Measurements from ENCODE around the gene PSMA7. TPM values are rescaled to one million over a fixed set of nuclear protein-coding genes. Genes with fewer than 3 reads are reported as not detected.

The PSMA7 gene
- 163 TPM for polyA plus RNA-seq
- long read RNA-seq, donor 1, transcript PSMA7-203 (7 exons, 996 nt): major isoform, 67 of 99 reads
- long read RNA-seq, donor 1, partial matches to known transcripts: 30 of 99 reads
- long read RNA-seq, donor 1, other reads (novel, unspliced or antisense): 0 of 99 reads
- long read RNA-seq, donor 2, transcript PSMA7-203 (7 exons, 996 nt): major isoform, 176 of 239 reads
- long read RNA-seq, donor 2, transcript PSMA7-206 (4 exons, 548 nt): minor isoform, 7 of 239 reads
- long read RNA-seq, donor 2, partial matches to known transcripts: 53 of 239 reads
- long read RNA-seq, donor 2, other reads (novel, unspliced or antisense): 0 of 239 reads
- long read RNA-seq, donor 3, transcript PSMA7-203 (7 exons, 996 nt): major isoform, 184 of 502 reads
- long read RNA-seq, donor 3, transcript PSMA7-206 (4 exons, 548 nt): minor isoform, 15 of 502 reads
- long read RNA-seq, donor 3, partial matches to known transcripts: 235 of 502 reads
- long read RNA-seq, donor 3, other reads (novel, unspliced or antisense): 66 of 502 reads
- long read RNA-seq, donor 4, transcript PSMA7-203 (7 exons, 996 nt): major isoform, 18 of 18 reads
- long read RNA-seq, donor 4, partial matches to known transcripts: 0 of 18 reads
- long read RNA-seq, donor 4, other reads (novel, unspliced or antisense): 0 of 18 reads
- long read RNA-seq, donor 5, transcript PSMA7-203 (7 exons, 996 nt): major isoform, 79 of 81 reads
- long read RNA-seq, donor 5, partial matches to known transcripts: 0 of 81 reads
- long read RNA-seq, donor 5, other reads (novel, unspliced or antisense): 0 of 81 reads
- long read RNA-seq, donor 6, transcript PSMA7-203 (7 exons, 996 nt): major isoform, 149 of 236 reads
- long read RNA-seq, donor 6, transcript PSMA7-206 (4 exons, 548 nt): minor isoform, 12 of 236 reads
- long read RNA-seq, donor 6, partial matches to known transcripts: 72 of 236 reads
- long read RNA-seq, donor 6, other reads (novel, unspliced or antisense): 0 of 236 reads
- long read RNA-seq, donor 7, transcript PSMA7-203 (7 exons, 996 nt): major isoform, 63 of 75 reads
- long read RNA-seq, donor 7, transcript PSMA7-201 (3 exons, 925 nt): minor isoform, 6 of 75 reads
- long read RNA-seq, donor 7, partial matches to known transcripts: 5 of 75 reads
- long read RNA-seq, donor 7, other reads (novel, unspliced or antisense): 0 of 75 reads
- long read RNA-seq, donor 8, transcript PSMA7-203 (7 exons, 996 nt): major isoform, 189 of 281 reads
- long read RNA-seq, donor 8, transcript PSMA7-206 (4 exons, 548 nt): minor isoform, 7 of 281 reads
- long read RNA-seq, donor 8, partial matches to known transcripts: 82 of 281 reads
- long read RNA-seq, donor 8, other reads (novel, unspliced or antisense): 0 of 281 reads
- long read RNA-seq, donor 9, transcript PSMA7-203 (7 exons, 996 nt): major isoform, 145 of 185 reads
- long read RNA-seq, donor 9, transcript PSMA7-201 (3 exons, 925 nt): minor isoform, 6 of 185 reads
- long read RNA-seq, donor 9, transcript PSMA7-206 (4 exons, 548 nt): minor isoform, 9 of 185 reads
- long read RNA-seq, donor 9, partial matches to known transcripts: 24 of 185 reads
- long read RNA-seq, donor 9, other reads (novel, unspliced or antisense): 0 of 185 reads
- long read RNA-seq, donor 10, transcript PSMA7-206 (4 exons, 548 nt): minor isoform, 9 of 184 reads
- long read RNA-seq, donor 10, transcript PSMA7-203 (7 exons, 996 nt): major isoform, 158 of 184 reads
- long read RNA-seq, donor 10, partial matches to known transcripts: 16 of 184 reads
- long read RNA-seq, donor 10, other reads (novel, unspliced or antisense): 0 of 184 reads
- long read RNA-seq, donor 11, transcript PSMA7-203 (7 exons, 996 nt): major isoform, 100 of 138 reads
- long read RNA-seq, donor 11, partial matches to known transcripts: 31 of 138 reads
- long read RNA-seq, donor 11, other reads (novel, unspliced or antisense): 0 of 138 reads

DNA sequence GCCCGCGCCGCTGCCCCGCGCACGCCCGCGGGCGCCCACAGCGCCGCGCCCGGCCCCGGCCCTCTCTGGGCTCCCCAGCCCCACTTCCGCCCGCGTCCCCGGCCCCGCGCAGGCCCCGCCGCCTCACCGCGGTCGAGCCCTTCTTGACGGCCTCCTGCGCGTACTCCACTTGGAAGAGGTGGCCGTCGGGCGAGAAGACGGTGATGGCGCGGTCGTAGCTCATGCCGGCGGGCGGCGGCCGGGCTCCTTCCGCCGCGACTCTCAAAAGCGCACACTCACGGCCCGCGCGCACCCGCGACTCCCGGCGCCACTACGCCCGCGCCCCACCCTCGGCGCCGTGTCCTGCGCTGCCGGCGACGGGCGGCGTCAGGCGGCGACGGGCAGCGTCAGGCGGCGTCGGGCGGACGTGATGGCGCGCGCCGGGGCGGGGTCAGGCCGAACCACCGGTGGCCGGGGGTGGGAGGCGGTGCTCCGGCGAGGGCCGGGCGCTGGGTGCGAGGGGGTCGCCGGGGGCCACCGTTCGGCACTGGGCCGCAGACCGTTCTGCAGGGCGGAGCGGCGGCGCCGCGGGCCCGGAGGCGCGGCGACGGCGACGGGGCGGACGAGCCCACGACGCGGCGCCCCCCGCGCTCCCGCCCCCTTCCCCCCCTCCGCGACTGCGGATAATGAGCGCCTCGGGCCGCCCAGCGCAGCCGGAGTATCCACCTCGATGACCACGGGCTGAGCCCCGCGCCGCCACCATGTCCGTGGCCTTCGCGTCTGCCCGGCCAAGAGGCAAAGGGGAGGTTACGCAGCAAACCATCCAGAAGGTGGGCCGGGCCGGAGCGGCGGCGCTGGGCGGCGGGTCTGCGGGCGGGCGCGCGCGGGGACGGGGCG, at the start of gene PSMA7, which contains the start of gene SS18L1:
PSMA7 (minus strand) TSS at position 314 of the 876 bp plus-strand sequence; CDS start at position 223, 91 bp downstream.
SS18L1 (plus strand) TSS at position 689 of the 876 bp plus-strand sequence; CDS start at position 741, 52 bp downstream.
- Histone ChIP-seq H3K9me3 (ENCODE audit: control insufficient read depth, low read depth, low read length) (no peaks in the 10 kb centered on the region), H3K4me3 (ENCODE audit: low read length) (peak within 1 kb of the TSS; percentile 78), H3K27ac (ENCODE audit: low read length) (peak within 1 kb of the TSS; percentile 66), H3K36me3 (ENCODE audit: control insufficient read depth, insufficient read depth, low read length) (peaks cover 30% of the 10 kb centered on the region), H3K4me1 (ENCODE audit: control insufficient read depth, insufficient read depth, low read length) (peaks cover 17% of the 10 kb centered on the region), H3K27me3 (ENCODE audit: control insufficient read depth, insufficient read depth, low read length) (no peaks in the 10 kb centered on the region)
- WGBS (ENCODE audit: insufficient coverage, low lambda C conversion rate): no CpG with 5 or more reads among the region's 148 CpGs
- DNase-seq: peak; percentile 83 to 92

DNA sequence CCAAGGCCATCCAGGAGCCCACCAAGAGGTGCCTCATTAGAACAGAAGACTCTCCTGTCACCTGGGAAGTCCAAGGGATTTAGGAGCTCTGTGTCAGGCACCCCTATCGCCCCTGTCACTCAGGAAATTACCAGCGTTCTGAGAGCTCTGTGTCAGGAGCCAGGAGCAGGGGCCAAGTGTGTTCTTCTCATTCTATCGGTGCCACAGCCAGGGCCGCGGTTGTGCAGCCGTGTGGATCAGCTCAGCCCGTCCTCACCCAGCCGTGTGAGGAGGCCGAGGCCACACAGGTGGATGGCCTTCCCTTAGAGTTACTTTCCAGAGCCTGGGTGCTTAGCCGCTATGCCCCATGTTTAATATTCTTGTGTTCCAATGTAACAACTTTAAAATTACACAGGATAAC, 49.4 kb upstream of the PSMA7 start:
- no CpG with 5 or more reads among the region's 10 CpGs for WGBS (ENCODE audit: insufficient coverage, low lambda C conversion rate)
- H3K4me3 ChIP-seq (ENCODE audit: low read length): no peak overlapping the region
- peaks cover 35% of the 10 kb centered on the region for H3K36me3 ChIP-seq (ENCODE audit: control insufficient read depth, insufficient read depth, low read length)
- H3K27me3 ChIP-seq (ENCODE audit: control insufficient read depth, insufficient read depth, low read length): no peaks in the 10 kb centered on the region
- H3K4me1 ChIP-seq (ENCODE audit: control insufficient read depth, insufficient read depth, low read length): no peaks in the 10 kb centered on the region
- no peak overlapping the region for H3K27ac ChIP-seq (ENCODE audit: low read length)
- no peak for DNase-seq
- H3K9me3 ChIP-seq (ENCODE audit: control insufficient read depth, low read depth, low read length): no peaks in the 10 kb centered on the region

DNA sequence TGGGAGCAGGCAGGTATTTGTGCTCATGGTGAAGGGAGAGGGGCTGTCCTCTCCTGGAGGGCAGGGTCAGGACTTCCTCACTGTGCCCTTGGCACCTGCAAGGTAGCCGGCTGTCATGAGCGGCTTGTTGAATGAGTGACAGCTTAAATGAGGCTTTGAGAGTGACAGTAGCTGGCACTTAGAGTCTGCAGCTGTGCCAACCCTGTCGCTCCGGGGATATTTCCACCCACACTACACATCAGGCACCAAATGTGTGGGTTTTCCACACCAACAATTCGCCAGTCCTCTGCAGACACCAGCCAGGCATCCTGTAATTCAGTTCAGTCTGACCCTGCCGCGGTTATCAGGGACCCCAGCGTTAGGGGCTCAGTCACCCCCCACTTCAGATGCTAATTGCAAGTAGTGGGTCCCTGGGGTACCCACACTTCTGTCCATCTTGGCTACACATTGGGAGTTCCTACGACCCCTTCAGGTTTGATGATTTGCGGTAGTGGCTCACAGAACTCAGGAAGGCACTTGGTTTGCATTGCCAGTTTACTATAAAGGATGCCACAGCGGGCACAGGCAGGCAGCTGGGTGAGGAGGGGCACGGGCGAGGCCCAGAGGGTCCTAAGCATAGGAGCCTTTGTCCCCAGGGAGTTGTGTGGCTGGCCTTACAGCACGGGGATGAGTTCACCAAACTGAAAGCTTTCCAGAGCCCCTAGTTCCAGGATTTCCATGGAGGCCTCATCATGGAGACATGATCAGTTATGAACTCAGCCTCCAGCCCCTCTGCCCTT, 48.8 kb upstream of the PSMA7 start:
- no CpG with 5 or more reads among the region's 14 CpGs for WGBS (ENCODE audit: insufficient coverage, low lambda C conversion rate)
- H3K36me3 ChIP-seq (ENCODE audit: control insufficient read depth, insufficient read depth, low read length): peaks cover 30% of the 10 kb centered on the region
- DNase-seq: no peak

DNA sequence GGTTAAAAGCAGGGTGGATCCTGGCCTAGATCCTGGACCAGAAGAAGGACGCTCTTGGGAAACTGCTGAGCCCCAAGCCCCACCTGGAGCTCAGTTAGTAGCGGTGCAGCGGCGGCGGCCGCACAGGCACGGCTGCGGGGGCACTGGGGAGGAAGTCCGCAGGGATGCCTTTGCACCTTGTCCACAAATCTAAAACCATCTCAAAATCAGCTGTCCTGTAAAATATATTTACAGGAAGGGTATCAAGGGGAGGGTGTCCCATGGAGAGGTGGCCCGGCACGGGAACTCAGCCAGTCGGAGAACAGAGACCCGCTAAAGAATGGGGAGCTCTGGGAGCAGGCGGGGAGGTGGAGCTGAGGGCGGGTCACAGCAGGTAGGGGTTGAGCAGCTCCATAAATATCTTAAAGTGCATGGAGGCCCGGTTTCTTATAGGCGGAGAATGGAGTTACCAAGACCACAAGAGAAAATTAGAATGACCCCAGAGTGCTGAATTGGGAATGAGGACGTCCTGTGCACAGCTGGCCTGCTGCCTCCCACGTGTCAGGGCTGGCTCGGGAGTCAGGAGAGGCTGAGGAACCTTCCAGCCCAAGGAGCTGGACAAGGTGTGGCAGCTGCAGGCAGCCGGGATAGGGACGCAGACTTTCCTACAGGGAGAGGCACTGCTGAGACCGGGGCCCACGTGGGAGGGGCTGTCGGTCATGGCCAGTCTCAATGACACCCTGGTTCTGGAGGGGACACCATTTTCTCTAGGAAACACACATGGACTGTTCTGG, 47.6 kb upstream of the PSMA7 start:
- WGBS (ENCODE audit: insufficient coverage, low lambda C conversion rate): 92% methylated on average over 2 of the region's 25 CpGs
- no peaks in the 10 kb centered on the region for H3K27me3 ChIP-seq (ENCODE audit: control insufficient read depth, insufficient read depth, low read length)
- no peaks in the 10 kb centered on the region for H3K4me1 ChIP-seq (ENCODE audit: control insufficient read depth, insufficient read depth, low read length)
- H3K36me3 ChIP-seq (ENCODE audit: control insufficient read depth, insufficient read depth, low read length): peaks cover 26% of the 10 kb centered on the region
- no peak for DNase-seq
- no peaks in the 10 kb centered on the region for H3K9me3 ChIP-seq (ENCODE audit: control insufficient read depth, low read depth, low read length)
- no peak overlapping the region for H3K27ac ChIP-seq (ENCODE audit: low read length)
- H3K4me3 ChIP-seq (ENCODE audit: low read length): no peak overlapping the region

More for the DNA sequence above, 48.8 kb upstream of the PSMA7 start:
- Histone ChIP-seq H3K4me1 (ENCODE audit: control insufficient read depth, insufficient read depth, low read length) (no peaks in the 10 kb centered on the region), H3K27me3 (ENCODE audit: control insufficient read depth, insufficient read depth, low read length) (no peaks in the 10 kb centered on the region), H3K27ac (ENCODE audit: low read length) (no peak overlapping the region), H3K4me3 (ENCODE audit: low read length) (no peak overlapping the region), H3K9me3 (ENCODE audit: control insufficient read depth, low read depth, low read length) (no peaks in the 10 kb centered on the region)

DNA sequence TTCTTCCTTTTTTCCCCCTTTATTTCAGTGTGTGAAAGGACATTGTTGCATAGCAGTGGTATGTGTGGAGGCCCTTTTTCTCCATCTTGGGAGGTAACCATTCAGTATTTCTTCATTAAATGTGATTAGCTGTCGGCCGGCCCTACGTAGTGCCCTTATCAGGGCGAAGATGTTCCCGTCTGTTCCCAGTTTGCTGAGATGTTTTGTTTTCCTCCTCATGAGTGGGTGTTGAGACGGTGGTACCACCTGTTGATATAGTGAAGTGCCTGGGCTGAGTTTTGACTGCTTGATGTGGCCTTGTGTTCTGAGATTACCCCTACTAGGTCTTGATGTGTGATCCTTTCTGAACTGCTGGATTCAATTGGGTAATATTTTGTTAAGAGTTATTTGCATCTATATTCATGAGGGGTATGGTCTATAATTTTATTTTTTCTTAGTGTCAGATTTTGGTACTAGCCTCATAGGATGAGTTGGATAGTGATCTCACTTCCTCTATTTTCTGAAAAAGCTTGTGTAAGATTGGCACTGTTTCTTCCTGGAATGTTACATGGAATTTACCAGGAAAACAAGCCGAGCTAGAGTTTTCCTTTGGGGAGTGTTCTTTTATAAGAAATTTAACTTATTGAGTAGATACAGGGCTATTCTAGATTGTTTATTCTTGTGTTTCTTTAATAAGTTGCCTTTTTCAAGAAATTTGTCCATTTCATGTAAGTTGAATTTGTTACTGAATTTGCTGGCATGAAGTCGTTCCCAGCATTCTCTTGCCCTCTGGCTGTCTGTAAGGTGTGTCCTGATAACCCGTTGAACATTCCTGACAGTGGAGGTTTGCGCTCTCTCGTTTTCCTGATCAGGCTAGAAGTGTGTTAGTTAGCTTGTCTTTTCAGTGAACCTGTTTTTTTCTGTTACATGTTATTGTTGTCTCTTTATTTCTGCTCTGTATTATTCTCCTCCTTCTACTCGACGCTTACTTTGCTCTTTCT, 44.0 kb upstream of the PSMA7 start:
- H3K4me1 ChIP-seq (ENCODE audit: control insufficient read depth, insufficient read depth, low read length): no peaks in the 10 kb centered on the region

DNA sequence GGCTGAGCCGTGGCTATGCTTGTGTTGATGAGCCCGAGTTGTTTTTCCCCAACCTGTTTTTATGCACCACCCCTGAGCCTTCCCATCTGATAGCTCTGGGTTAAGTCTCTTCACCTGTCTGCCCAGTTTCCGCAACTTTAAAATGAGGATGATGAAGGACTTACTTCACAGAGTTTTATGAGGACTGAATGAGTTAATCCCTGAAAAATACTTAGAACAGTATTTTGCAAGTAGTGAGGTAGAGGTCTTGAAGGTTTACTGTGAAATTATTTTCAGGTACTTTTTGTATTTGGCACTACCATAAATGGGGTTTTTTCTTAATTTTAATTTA, 42.9 kb upstream of the PSMA7 start:
- H3K27me3 ChIP-seq (ENCODE audit: control insufficient read depth, insufficient read depth, low read length): no peaks in the 10 kb centered on the region
- peaks cover 10% of the 10 kb centered on the region for H3K36me3 ChIP-seq (ENCODE audit: control insufficient read depth, insufficient read depth, low read length)
- H3K4me1 ChIP-seq (ENCODE audit: control insufficient read depth, insufficient read depth, low read length): no peaks in the 10 kb centered on the region
- DNase-seq: no peak
- no CpG with 5 or more reads among the region's 3 CpGs for WGBS (ENCODE audit: insufficient coverage, low lambda C conversion rate)
- no peaks in the 10 kb centered on the region for H3K9me3 ChIP-seq (ENCODE audit: control insufficient read depth, low read depth, low read length)
- no peak overlapping the region for H3K4me3 ChIP-seq (ENCODE audit: low read length)
- H3K27ac ChIP-seq (ENCODE audit: low read length): no peak overlapping the region

More for the DNA sequence above, 44.0 kb upstream of the PSMA7 start:
- H3K36me3 ChIP-seq (ENCODE audit: control insufficient read depth, insufficient read depth, low read length): peaks cover 12% of the 10 kb centered on the region
- peak; percentile 35 to 57 for DNase-seq
- H3K4me3 ChIP-seq (ENCODE audit: low read length): no peak overlapping the region
- no peak overlapping the region for H3K27ac ChIP-seq (ENCODE audit: low read length)
- H3K9me3 ChIP-seq (ENCODE audit: control insufficient read depth, low read depth, low read length): no peaks in the 10 kb centered on the region
- 69% methylated on average over 3 of the region's 13 CpGs for whole genome bisulfite sequencing (ENCODE audit: insufficient coverage, low lambda C conversion rate)
- no peaks in the 10 kb centered on the region for H3K27me3 ChIP-seq (ENCODE audit: control insufficient read depth, insufficient read depth, low read length)

DNA sequence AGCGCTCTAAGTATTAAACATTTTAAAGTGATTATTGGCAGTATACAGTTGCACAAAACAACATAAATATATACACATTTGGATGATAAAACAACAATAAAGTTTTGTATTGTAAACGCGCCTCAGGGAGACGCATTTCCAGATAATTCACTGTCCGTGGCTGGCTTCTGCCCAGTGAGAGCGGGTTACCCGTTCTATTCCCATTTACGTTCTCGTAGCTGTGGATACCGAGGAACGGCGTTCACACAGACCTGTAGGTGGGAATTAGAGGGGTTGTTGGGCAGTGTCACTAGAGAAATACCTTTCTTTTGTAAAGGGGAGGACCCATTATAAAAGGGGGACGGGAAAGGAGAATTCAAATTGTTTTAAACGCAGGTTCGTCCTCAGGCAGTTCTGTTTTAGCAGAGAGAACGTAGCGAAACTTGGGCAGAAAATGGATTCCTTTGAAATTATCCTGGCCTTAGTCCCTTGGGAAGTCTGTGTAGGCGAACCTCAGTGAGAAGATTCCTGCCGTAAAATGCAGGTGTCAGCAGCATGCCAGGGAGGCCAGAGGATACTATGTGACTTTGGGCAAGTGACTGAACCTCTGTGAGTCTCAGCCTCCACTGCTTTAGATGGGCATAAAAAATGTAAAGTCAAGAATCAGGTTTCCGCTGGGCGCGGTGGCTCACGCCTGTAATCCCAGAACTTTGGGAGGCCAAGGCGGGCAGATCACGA, 40.4 kb upstream of the PSMA7 start:
- no peaks in the 10 kb centered on the region for H3K27me3 ChIP-seq (ENCODE audit: control insufficient read depth, insufficient read depth, low read length)
- no peaks in the 10 kb centered on the region for H3K4me1 ChIP-seq (ENCODE audit: control insufficient read depth, insufficient read depth, low read length)
- H3K9me3 ChIP-seq (ENCODE audit: control insufficient read depth, low read depth, low read length): no peaks in the 10 kb centered on the region
- H3K4me3 ChIP-seq (ENCODE audit: low read length): peak overlapping the region; percentile 84
- 0% methylated on average over 1 of the region's 25 CpGs for WGBS (ENCODE audit: insufficient coverage, low lambda C conversion rate)
- DNase-seq: no peak
- H3K27ac ChIP-seq (ENCODE audit: low read length): no peak overlapping the region
- peaks cover 13% of the 10 kb centered on the region for H3K36me3 ChIP-seq (ENCODE audit: control insufficient read depth, insufficient read depth, low read length)
